ENCODE measurements around the gene ERCC1. TPM values are rescaled to one million over a fixed set of nuclear protein-coding genes. Genes with fewer than 3 reads are reported as not detected.

ERCC1 gene
- total RNA-seq, 2 experiments from 2014 or later: 68.0 to 71.9 TPM

GRCh38 chr19:45462174-45462573 is 38.5 kb upstream of the ERCC1 start:
- CTCF ChIA-PET: interaction anchor here (1.1 to 3.1 kb wide), 4 partner anchors 16 to 23 kb away, joined by 3 to 12 read pairs (median 8); no protein-coding TSS in a partner anchor
- POLR2A ChIA-PET: no interaction called here

DNA sequence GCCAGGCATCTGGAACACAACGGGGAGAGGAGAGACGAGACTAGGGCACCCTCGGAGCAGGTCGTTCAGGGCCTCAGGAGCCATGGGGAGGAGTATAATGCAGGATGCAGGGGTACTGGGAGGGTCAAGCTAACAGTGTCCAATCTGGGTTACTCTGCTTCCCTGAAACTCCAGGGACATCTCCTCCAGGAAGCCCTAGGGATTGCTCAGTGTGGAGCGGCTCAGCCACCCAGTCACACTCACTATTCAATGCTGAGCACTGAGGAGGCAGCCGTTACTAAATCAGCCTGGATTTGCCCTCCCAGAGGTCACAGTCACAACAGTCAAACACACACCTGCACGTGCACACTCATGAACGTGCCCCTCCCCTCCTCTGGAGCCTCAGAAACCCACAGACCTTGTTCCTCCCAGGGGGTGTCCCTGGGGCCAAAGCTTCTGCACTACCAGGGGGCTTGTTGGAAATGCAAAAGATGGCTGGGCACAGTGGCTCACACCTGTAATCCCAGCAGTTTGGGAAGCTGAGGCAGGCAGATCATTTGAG is 37.2 kb upstream of the ERCC1 start:
- ChIA-PET POLR2A (no interaction called here), CTCF (interaction anchor here (2.1 to 3.1 kb wide), 3 partner anchors 18 to 24 kb away, joined by 6 to 12 read pairs (median 11); no protein-coding TSS in a partner anchor)

DNA sequence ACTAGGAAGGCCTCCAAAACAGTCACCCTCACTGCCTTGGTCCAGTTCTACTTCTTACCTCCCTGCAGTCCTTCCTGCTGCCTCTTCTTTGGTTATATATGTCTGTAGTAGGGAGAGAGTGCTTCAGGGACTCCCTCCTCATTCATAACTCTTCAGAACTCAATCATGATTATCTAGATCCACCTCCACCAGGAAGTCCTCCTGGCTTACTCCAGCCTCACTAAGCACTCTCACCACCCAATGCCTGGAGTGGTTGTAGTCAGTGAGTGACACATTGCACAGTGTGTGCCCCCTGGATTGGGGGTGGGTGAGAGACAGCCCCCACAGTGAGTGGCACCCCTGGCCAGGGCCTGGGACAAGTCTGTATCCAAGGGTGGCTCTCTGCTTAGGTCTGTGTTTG is 34.1 kb upstream of the ERCC1 start:
- ChIA-PET POLR2A (interaction anchor here (0.6 kb wide), 1 partner anchor 195 kb away, joined by 6 read pairs; no protein-coding TSS in a partner anchor), CTCF (interaction anchor here (0.8 to 2.6 kb wide), 3 partner anchors 10 to 224 kb away, joined by 3 to 18 read pairs (median 4); partner anchors contain the start of gene FOSB)

GRCh38 chr19:45456500-45456815 is 32.7 kb upstream of the ERCC1 start:
- POLR2A ChIA-PET: interaction anchor here (0.6 to 1.5 kb wide), 3 partner anchors 11 to 336 kb away, joined by 3 to 17 read pairs (median 4); partner anchors contain the start of genes DMWD and FOSB
- CTCF ChIA-PET: interaction anchor here (0.6 to 4.1 kb wide), 8 partner anchors 10 to 236 kb away, joined by 3 to 20 read pairs (median 8); partner anchors contain the start of genes FOSB and QPCTL

DNA sequence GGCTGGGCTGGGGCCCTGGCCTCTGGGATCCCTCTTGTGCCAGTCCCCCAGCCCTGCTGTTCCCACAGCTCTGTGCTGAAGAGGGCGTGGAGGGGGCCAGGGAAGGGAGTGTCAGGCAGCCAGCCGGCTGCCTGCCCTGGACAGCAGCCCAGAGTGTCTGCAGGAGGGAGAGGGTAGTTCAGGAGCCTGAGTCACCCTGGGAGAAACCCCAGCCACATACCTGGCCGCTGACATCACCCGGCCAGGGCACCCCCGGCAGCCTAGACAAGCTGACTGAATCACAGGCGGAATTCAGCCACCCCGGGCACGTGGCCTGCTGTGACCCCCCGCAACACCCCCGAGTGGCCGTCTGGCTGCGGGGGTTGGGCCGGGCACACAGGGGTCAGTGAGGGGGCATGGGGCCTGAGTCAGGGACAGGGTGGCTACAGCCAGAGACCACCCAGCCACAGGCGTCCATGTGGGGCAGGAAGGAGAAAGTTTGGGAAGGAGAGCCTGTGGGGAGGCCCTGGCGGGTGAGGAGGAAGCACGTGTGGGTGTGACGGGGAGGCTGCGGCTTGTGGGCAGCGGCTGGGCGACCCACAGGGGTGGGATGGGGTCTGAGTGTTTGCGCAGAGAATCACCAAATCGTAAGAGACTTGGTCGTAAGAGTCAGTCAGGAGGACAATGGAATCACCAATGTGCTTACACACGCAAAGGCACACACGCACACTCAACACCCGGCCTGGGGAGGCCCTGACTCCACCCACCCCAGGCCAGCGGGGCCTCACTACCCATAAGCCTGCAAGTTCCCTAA is 32.2 kb upstream of the ERCC1 start:
- ChIA-PET CTCF (interaction anchor here (0.9 to 4.1 kb wide), 6 partner anchors 10 to 186 kb away, joined by 3 to 20 read pairs (median 10); partner anchors contain the start of gene FOSB), POLR2A (interaction anchor here (0.6 to 1.5 kb wide), 3 partner anchors 11 to 175 kb away, joined by 3 to 17 read pairs (median 4); partner anchors contain the start of gene FOSB)

DNA sequence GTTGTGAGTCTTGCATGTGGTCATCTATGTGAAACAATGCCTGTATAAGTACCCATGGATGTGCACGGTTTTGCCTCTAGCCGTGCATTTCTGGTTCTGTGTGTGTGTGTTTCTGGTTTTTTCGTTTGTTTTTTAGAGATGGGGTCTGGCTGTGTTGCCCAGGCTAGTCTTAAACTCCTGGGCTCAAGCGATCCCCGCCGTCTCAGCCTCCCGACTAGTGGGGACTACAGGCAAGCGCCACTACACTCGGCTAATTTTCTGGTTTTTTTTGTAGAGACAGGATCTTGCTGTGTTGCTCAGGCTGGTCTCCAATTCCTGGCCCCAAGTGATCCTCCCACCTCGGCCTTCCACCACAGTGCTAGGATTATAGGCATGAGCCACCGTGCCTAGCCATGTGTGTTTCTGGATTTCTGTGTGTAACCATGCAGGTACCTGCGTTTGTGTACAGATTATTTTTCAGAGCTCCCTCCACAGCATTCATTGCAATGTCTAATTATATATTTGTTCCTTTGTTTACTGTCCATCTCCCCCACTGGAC is 28.2 kb upstream of the ERCC1 start:
- ChIA-PET POLR2A (interaction anchor here (0.6 kb wide), 1 partner anchor 56 kb away, joined by 3 read pairs; no protein-coding TSS in a partner anchor), CTCF (interaction anchor here (0.9 to 3.9 kb wide), 4 partner anchors 12 to 34 kb away, joined by 3 to 16 read pairs (median 8); partner anchors contain the start of gene FOSB)

DNA sequence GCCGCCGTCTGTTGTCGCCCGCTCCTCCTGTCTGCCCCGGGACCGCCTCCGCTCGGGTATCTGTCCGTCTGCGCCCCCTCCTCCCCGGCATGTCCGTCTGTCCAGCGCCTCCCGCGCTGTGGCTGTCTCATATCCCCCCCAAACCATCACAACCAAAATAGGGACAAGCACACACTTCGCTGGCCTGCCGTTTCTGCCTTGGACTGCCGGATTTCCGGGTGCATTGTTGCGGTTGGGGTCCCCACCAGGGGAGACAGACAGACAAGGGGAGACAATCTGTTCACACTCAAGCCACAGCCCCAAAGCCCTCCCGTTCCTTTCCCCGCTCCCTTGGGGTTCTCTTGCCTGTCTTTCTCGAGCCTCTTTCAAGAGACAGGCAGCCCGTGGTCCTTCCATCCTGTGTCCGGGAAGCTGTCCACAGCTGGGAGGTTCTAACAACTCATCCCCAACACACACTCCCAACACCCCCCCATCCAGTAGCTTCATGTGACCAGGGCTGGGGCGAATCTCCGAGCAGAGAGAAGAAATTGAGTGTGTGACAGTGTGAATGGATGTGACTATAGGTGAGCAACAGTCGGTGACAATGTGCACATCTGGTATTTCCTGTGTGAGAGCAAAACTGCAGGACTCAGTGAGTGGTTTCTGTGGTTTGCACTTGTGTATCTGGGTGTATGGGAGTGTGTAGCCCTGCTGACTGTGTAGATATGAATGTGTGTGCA is 27.6 kb upstream of the ERCC1 start:
- CTCF ChIA-PET: interaction anchor here (2.6 to 3.9 kb wide), 2 partner anchors 11 to 27 kb away, joined by 13 to 16 read pairs; no protein-coding TSS in a partner anchor
- POLR2A ChIA-PET: interaction anchor here (0.6 kb wide), 2 partner anchors 17 to 57 kb away, joined by 3 read pairs; no protein-coding TSS in a partner anchor

GRCh38 chr19:45450012-45450333 is 26.3 kb upstream of the ERCC1 start:
- CTCF ChIA-PET: interaction anchor here (1.0 to 2.3 kb wide), 4 partner anchors 11 to 367 kb away, joined by 4 to 20 read pairs (median 6); no protein-coding TSS in a partner anchor
- POLR2A ChIA-PET: interaction anchor here (1.2 to 1.4 kb wide), 2 partner anchors 19 to 28 kb away, joined by 3 to 5 read pairs; no protein-coding TSS in a partner anchor

DNA sequence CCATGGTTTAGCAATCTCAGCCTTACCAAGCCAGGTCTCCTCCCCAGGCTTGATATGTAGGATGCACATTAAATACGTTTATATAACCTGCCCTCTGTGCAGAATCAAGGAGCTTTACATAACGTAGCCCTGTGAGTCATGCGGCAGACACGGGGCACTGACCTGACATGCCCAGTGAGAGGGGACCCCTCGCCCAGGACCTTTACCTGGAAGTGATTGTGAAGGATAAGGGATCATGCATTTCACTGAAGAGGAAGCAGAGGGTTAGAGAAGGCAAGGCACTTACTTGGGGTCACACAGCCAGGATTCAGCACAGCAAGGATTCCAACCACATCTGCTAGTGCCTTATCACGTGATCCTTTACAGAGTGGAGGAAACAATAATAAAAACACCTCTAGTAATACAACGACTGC is 25.2 kb upstream of the ERCC1 start:
- ChIA-PET POLR2A (interaction anchor here (1.4 kb wide), 1 partner anchor 20 kb away, joined by 5 read pairs; no protein-coding TSS in a partner anchor), CTCF (interaction anchor here (1.2 to 2.5 kb wide), 6 partner anchors 10 to 368 kb away, joined by 3 to 20 read pairs (median 6); no protein-coding TSS in a partner anchor)

GRCh38 chr19:45448425-45448756 is 24.7 kb upstream of the ERCC1 start:
- ChIA-PET CTCF (interaction anchor here (1.3 to 2.5 kb wide), 5 partner anchors 9 to 37 kb away, joined by 3 to 20 read pairs (median 8); no protein-coding TSS in a partner anchor), POLR2A (interaction anchor here (1.4 kb wide), 1 partner anchor 21 kb away, joined by 5 read pairs; no protein-coding TSS in a partner anchor)

- CTCF ChIA-PET: interaction anchor here (0.7 to 2.8 kb wide), 8 partner anchors 10 to 274 kb away, joined by 3 to 24 read pairs (median 8); partner anchors contain the start of gene FOSB
- POLR2A ChIA-PET: interaction anchor here (0.7 kb wide), 1 partner anchor 499 kb away, joined by 3 read pairs; no protein-coding TSS in a partner anchor
Measured at GRCh38 chr19:45446944-45447343, 23.2 kb upstream of the ERCC1 start.

DNA sequence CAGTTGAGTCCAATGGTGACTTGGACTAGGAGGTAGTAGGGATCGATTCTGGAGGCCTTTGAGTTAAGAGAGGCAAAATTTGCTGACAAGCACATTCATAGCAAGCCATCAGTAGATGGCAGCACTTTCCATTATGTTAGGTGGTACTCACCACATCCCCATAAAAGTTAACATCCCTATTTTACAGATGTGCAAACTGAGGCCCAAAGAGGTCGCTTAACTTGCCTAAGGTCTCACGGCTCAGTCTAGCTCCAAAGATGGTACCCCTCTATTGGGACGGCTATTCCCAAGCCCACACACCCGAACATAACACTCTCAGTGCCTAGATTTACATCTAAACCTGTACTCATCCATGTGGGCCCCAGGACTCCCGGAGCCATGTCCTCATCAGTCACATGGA is 22.6 kb upstream of the ERCC1 start:
- ChIA-PET CTCF (interaction anchor here (1.3 to 2.8 kb wide), 7 partner anchors 10 to 39 kb away, joined by 3 to 24 read pairs (median 8); partner anchors contain the start of gene FOSB), POLR2A (no interaction called here)

GRCh38 chr19:45445139-45445538 is 21.4 kb upstream of the ERCC1 start:
- POLR2A ChIA-PET: no interaction called here
- CTCF ChIA-PET: interaction anchor here (0.5 to 2.8 kb wide), 8 partner anchors 11 to 231 kb away, joined by 3 to 24 read pairs (median 6); partner anchors contain the start of gene FOSB

GRCh38 chr19:45444318-45445041 is 20.8 kb upstream of the ERCC1 start:
- POLR2A ChIA-PET: no interaction called here
- CTCF ChIA-PET: interaction anchor here (0.5 to 2.8 kb wide), 6 partner anchors 17 to 231 kb away, joined by 3 to 24 read pairs (median 8); partner anchors contain the start of gene FOSB

DNA sequence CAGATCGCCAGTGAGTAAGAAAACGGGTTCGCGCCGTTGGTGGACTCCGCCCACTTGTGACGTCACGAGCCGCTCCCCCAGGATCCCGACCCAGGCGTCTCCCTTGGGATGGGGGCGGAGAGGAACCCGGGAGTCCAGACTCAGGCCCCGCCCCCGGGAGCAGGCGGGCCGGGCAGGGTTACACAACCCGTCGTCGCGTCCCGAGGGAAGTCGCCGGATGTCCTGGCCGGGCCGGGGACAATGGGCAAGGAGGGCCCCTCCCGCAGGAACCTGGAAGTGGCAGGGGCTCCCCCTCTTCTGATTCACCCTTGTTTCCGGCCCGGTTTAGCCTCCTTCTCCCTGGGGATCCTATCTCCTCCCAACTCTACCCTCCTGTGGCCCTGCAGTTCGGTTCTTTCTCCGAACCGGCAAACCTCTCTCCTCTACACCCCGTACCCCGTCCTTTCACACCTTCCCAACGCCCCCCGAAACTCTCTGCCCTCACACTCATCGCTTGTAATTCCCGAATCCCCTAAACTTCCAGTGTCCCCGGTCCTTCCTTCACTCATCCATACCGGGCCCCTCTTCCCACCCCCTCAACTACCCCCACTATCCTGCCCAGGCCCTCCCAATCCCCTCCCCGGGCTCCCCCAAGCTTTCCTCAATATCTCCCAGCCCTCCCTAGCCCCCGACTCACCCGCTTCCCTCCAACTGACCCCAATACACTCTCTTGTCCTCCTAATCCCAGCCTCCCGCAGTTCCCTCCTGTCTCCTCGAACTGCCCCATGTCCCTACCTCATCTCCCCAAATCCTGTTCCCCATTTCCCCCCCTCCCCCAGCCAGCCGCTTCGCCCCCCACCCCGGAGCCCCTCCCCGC is 20.0 kb upstream of the ERCC1 start:
- CTCF ChIA-PET: interaction anchor here (1.6 kb wide), 2 partner anchors 16 to 35 kb away, joined by 4 to 5 read pairs; no protein-coding TSS in a partner anchor
- POLR2A ChIA-PET: no interaction called here

GRCh38 chr19:45442778-45443461 is 19.2 kb upstream of the ERCC1 start:
- POLR2A ChIA-PET: interaction anchor here (0.7 kb wide), 1 partner anchor 61 kb away, joined by 5 read pairs; no protein-coding TSS in a partner anchor

More at GRCh38 chr19:45442778-45443461, 19.2 kb upstream of the ERCC1 start:
- CTCF ChIA-PET: interaction anchor here (0.6 to 1.6 kb wide), 4 partner anchors 15 to 44 kb away, joined by 3 to 5 read pairs (median 4); no protein-coding TSS in a partner anchor

All from activated CD8-positive, alpha-beta memory T cell treated with anti-CD3 and anti-CD28 coated beads for 36 hours (primary cell).